Mononuclear cell (primary cell): Measurements from ENCODE around the gene SYCE1. TPM values are rescaled to one million over a fixed set of nuclear protein-coding genes. Genes with fewer than 3 reads are reported as not detected.
"Not testable (repeated sequence)": the region's sequence is repeated elsewhere in the genome, so short reads cannot be mapped to it uniquely, and the experiment has no call there.

Source experiments
- H3K27me3 ChIP-seq: 2 replicates; pipeline ENCODE4 v1.6.0; 2011; ENCODE audit warnings: low read length, control low read depth; ENCODE audit not compliant: insufficient read depth
- H3K4me1 ChIP-seq: 2 replicates; pipeline ENCODE4 v1.5.1; 2011; ENCODE audit warnings: mild to moderate bottlenecking, low read length, control low read depth; ENCODE audit not compliant: insufficient read depth
- H3K4me3 ChIP-seq: 2 replicates; pipeline ENCODE4 v1.5.1; 2011; ENCODE audit warnings: mild to moderate bottlenecking, low read length, moderate library complexity
- H3K9me3 ChIP-seq: 2 replicates; pipeline ENCODE4 v1.5.1; 2011; ENCODE audit warnings: low read depth, mild to moderate bottlenecking, control low read depth, low read length
- total RNA-seq: library from RNA; depleted of rRNA; stranded (reverse); fragments of >200 nt; gene quantifications from one replicate; pipeline ENCODE4 v1.2.3, GENCODE V29; 2012

The SYCE1 gene
- total RNA-seq, 1 donor = not detected

- Histone ChIP-seq H3K9me3 (no peaks in the 10 kb centered on the region), H3K27me3 (peaks cover 40% of the 10 kb centered on the region), H3K4me3 (no peak overlapping the region), H3K4me1 (peaks cover 12% of the 10 kb centered on the region)
Measured at GRCh38 chr10:133530506-133530905, 34.9 kb downstream of the SYCE1 start.

GRCh38 chr10:133529576-133529946 is 35.8 kb downstream of the SYCE1 start:
- H3K4me3 ChIP-seq = no peak overlapping the region
- peaks cover 40% of the 10 kb centered on the region for H3K27me3 ChIP-seq
- no peaks in the 10 kb centered on the region for H3K9me3 ChIP-seq
- H3K4me1 ChIP-seq = peaks cover 12% of the 10 kb centered on the region

DNA sequence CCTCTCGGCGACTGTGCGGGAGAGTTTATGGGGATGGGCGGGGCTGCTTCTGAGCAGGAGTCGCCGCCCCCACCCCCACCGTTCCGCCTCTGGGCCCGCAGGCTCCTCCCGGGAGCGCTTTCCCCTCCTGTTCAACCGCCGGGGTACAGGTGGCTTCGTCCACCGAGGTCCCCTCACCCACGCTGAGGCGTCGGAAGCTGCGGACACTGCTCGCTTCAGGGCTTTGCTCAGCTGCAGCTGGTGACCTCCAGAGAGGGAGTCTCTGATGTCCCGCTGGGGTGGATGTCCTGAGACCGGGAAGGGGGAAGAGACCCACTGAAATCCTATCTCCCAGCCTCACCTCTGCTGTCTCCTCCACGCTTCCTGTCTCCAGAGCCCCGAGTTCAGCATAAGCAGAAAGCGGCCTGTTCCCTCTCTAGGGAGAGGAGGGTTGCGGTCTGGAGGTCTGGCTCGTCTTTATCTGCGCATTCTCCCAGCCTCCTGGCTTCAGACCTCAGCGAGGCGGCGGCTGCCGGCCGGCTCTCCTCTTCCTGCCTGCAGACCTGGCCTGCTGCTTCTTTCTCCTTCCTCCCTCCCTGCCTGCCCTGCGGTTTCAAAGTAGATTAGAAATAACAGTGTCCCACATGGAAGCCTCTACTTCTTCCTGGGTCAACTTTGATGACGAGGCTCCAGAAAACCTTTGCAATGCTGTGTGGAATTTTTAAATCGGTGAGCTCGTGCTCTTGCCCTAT is 36.4 kb downstream of the SYCE1 start:
- peaks cover 40% of the 10 kb centered on the region for H3K27me3 ChIP-seq
- H3K4me1 ChIP-seq = peaks cover 12% of the 10 kb centered on the region
- peaks cover 2% of the 10 kb centered on the region for H3K9me3 ChIP-seq
- H3K4me3 ChIP-seq = no peak overlapping the region

DNA sequence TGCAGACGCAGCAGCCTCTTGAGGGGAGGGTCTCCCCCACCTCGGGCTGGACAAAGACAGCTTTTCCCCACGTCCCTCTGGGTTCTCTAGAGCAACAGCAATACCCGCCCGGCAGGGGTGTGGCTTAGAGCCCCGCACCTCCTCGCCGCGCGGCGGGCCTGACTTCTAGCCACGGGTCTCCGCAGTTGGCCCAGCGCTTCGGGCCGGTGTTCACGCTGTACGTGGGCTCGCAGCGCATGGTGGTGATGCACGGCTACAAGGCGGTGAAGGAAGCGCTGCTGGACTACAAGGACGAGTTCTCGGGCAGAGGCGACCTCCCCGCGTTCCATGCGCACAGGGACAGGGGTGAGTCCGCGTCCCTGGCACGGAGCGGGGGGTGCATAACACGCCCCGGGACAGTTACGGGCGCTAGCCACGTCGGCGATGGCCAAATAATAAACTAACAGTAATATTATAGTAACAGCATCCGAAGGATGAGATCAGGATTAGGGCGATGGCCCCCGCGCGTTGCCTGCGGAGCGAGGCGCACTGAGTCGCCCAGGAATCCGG is 37.0 kb downstream of the SYCE1 start:
- Histone ChIP-seq H3K4me3 (no peak overlapping the region), H3K4me1 (peaks cover 12% of the 10 kb centered on the region), H3K9me3 (peaks cover 8% of the 10 kb centered on the region), H3K27me3 (peaks cover 40% of the 10 kb centered on the region)

GRCh38 chr10:133527771-133528271 is 37.6 kb downstream of the SYCE1 start:
- peaks cover 40% of the 10 kb centered on the region for H3K27me3 ChIP-seq
- peaks cover 14% of the 10 kb centered on the region for H3K9me3 ChIP-seq
- peaks cover 12% of the 10 kb centered on the region for H3K4me1 ChIP-seq
- H3K4me3 ChIP-seq = no peak overlapping the region

GRCh38 chr10:133526957-133527588 is 38.3 kb downstream of the SYCE1 start, which contains the start of gene CYP2E1:
TSS of gene CYP2E1 (plus strand) at chr10:133527363. CDS start at chr10:133527396, 33 bp downstream.
- Histone ChIP-seq H3K4me3 (no peak within 1 kb of the TSS), H3K27me3 (peaks cover 40% of the 10 kb centered on the region), H3K9me3 (peaks cover 15% of the 10 kb centered on the region), H3K4me1 (peaks cover 12% of the 10 kb centered on the region)

- H3K27me3 ChIP-seq = peaks cover 42% of the 10 kb centered on the region
- peaks cover 15% of the 10 kb centered on the region for H3K4me1 ChIP-seq
- peaks cover 15% of the 10 kb centered on the region for H3K9me3 ChIP-seq
- no peak overlapping the region for H3K4me3 ChIP-seq
Measured at GRCh38 chr10:133525444-133525843, 39.9 kb downstream of the SYCE1 start.

GRCh38 chr10:133523631-133524203 is 41.7 kb downstream of the SYCE1 start:
- no peak overlapping the region for H3K4me3 ChIP-seq
- peaks cover 11% of the 10 kb centered on the region for H3K4me1 ChIP-seq
- H3K9me3 ChIP-seq = peaks cover 15% of the 10 kb centered on the region
- peaks cover 24% of the 10 kb centered on the region for H3K27me3 ChIP-seq

DNA sequence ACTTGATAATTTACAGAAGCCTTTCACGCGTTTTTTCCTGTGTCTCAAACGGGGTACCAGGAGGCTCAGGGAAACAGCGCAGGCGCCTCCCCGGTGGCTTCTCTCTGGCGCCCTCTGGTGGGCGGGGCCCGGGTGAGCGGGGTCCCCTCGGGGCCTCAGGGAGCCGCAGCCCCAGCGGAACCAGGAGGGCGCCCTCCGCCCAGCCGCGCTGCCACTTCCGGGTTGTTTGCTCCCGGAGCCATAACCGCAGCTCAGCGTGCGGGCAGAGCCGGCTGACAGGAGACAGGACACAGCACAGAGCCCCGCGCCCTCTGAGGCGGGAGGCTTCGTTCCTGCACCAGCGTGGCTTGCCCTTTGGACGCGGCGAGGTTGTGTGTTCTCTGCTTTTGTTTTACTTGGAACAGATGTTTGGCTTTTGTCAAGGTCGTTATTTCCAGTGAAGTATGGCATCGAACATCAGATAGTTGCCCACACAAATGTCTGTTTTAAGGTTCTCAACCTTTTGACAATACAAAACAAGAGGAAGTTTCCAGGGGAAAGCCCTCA is 45.1 kb downstream of the SYCE1 start:
- Histone ChIP-seq H3K27me3 (peaks cover 6% of the 10 kb centered on the region), H3K9me3 (peaks cover 15% of the 10 kb centered on the region), H3K4me3 (peak overlapping the region; percentile 16), H3K4me1 (peaks cover 11% of the 10 kb centered on the region)

DNA sequence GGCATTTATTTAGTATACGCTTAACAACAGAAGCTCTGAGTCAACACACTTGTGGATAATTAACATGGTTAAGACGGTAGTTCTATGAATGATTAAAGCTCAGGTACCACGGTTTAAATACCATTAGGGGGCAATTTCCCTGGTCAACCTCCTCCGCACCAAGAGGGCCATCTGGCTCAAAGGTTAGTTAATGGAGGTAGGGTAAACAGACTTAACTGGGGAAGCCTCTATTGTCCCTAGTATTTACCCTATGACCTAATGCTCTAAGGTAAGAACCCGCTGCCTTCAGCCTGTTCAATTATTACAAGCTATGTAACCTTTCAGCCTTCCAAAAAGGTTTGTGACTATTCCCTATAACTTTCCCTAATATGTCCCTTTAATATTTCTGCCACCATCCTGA is 46.9 kb downstream of the SYCE1 start:
- H3K27me3 ChIP-seq, H3K4me3 ChIP-seq, H3K9me3 ChIP-seq: not testable (repeated sequence)
- peaks cover 11% of the 10 kb centered on the region for H3K4me1 ChIP-seq

- Histone ChIP-seq H3K4me1 (peaks cover 11% of the 10 kb centered on the region), H3K9me3 (no peaks in the 10 kb centered on the region), H3K27me3 (peaks cover 6% of the 10 kb centered on the region)
Measured at GRCh38 chr10:133516057-133516456, 49.3 kb downstream of the SYCE1 start.

DNA sequence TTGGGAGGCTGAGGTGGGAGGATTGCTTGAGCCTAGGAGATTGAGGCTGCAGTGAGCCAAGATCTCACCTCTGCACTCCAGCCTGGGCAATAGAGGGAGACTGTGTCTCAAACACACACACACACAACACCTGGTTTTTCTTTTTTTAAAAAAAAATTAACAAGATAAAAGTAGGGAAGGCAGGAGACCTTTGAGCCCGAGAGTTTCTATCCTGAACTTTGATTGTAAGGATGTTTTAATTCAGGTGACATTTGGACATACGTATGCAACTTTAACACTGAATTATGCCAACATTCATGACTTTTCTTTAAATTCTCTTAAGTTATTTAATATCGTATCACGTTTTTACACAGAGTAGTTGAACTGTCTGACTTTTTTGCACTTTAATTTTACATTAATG is 49.9 kb downstream of the SYCE1 start:
- Histone ChIP-seq H3K9me3 (no peaks in the 10 kb centered on the region), H3K4me1 (peaks cover 8% of the 10 kb centered on the region), H3K27me3 (peaks cover 3% of the 10 kb centered on the region)

More at GRCh38 chr10:133516057-133516456, 49.3 kb downstream of the SYCE1 start:
- H3K4me3 ChIP-seq = no peak overlapping the region

DNA sequence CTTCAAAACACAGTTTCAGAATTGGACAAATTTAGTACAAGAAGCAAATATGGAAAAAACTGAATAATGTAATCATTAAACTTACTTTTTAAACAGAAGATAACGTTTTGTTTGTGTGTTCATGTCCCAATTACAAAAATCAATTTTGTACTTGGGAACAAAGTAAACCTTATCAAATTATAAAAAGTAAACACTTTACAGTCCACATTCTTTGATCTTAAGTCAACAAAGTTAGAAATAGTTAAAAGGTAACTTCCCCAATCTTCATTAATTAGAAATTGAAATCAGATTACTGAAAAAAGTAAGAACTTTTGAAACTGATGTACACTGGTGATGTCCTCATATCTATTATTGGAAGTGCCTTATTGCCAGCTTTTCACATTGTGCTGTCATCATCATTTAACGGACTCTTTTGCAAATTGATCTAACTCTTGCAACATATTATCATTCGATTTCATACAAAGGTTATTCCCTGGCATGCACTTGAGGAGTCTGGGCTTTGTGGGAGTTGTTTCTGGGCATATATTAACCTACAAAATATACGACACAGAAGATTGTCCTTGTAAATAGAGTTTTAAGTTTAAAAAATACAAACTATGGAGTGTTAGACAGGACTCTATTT is 53.4 kb downstream of the SYCE1 start:
- H3K4me1 ChIP-seq = no peaks in the 10 kb centered on the region
- H3K9me3 ChIP-seq = peaks cover 12% of the 10 kb centered on the region

More for the DNA sequence above, 49.9 kb downstream of the SYCE1 start:
- no peak overlapping the region for H3K4me3 ChIP-seq

DNA sequence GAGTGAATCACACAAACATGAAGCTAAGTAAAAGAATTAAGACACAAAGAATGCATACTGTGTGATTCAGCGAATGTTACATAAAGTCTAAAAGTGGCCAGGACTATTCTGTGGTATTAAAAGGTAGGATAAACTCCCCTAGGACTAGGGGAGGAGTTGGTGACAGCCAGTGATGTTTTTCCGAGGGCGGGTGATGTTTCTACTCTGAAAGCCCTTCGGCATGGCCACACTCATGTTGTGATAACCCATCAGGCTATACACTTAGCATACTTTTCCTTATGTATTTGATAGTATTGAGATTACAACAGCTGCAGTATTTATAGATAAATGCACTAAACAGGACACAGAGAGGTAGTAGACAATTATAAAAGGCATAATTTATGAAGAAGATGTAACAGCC is 54.0 kb downstream of the SYCE1 start:
- Histone ChIP-seq H3K27me3 (peaks cover 19% of the 10 kb centered on the region), H3K4me1 (no peaks in the 10 kb centered on the region), H3K9me3 (peaks cover 12% of the 10 kb centered on the region), H3K4me3 (no peak overlapping the region)

More for the DNA sequence above, 53.4 kb downstream of the SYCE1 start:
- Histone ChIP-seq H3K4me3 (no peak overlapping the region), H3K27me3 (peaks cover 19% of the 10 kb centered on the region)
